WTC11 (cell line): Measurements from ENCODE around the gene SH3GL3.

Experiments used
- ATF1 ChIP-seq: sonication (generic); formaldehyde crosslinking; IDR thresholded peaks from 2 replicates; pipeline ENCODE4 v1.8.1; 2023; ENCODE audit warnings: mild to moderate bottlenecking, moderate library complexity, missing genetic modification reagents
- ATF2 ChIP-seq: sonication (generic); formaldehyde crosslinking; IDR thresholded peaks from 2 replicates; pipeline ENCODE4 v1.8.1; 2022; ENCODE audit warnings: low read depth, missing genetic modification reagents, borderline replicate concordance
- E2F5 ChIP-seq: sonication (generic); formaldehyde crosslinking; IDR thresholded peaks from 2 replicates; pipeline ENCODE4 v1.8.1; 2022; ENCODE audit warnings: mild to moderate bottlenecking, moderate library complexity, missing genetic modification reagents
- JAZF1 ChIP-seq: fragments of 250-450 bp; sonication (Bioruptor Pico); IDR thresholded peaks from 2 replicates; pipeline ENCODE4 v1.9.0; 2021; ENCODE audit warnings: moderate library complexity, mild to moderate bottlenecking, inconsistent platforms
- NR2C2 ChIP-seq: sonication (generic); formaldehyde crosslinking; IDR thresholded peaks from 2 replicates; pipeline ENCODE4 v1.8.0; 2022; ENCODE audit warnings: mild to moderate bottlenecking, missing genetic modification reagents
- NR3C1 ChIP-seq: sonication (generic); formaldehyde crosslinking; conservative IDR thresholded peaks from 2 replicates; pipeline ENCODE4 v1.8.1; 2023; ENCODE audit warnings: low read depth, mild to moderate bottlenecking, missing genetic modification reagents
- RELA ChIP-seq: sonication (generic); formaldehyde crosslinking; IDR thresholded peaks from 2 replicates; pipeline ENCODE4 v1.8.1; 2022; ENCODE audit warnings: missing genetic modification reagents, mild to moderate bottlenecking, borderline replicate concordance
- SP1 ChIP-seq: sonication (generic); formaldehyde crosslinking; conservative IDR thresholded peaks from 2 replicates; pipeline ENCODE4 v1.8.1; 2022; ENCODE audit warnings: missing genetic modification reagents
- USF1 ChIP-seq: sonication (generic); formaldehyde crosslinking; IDR thresholded peaks from 2 replicates; pipeline ENCODE4 v1.8.0; 2022; ENCODE audit warnings: mild to moderate bottlenecking, missing genetic modification reagents
- ZNF121 ChIP-seq: sonication (generic); formaldehyde crosslinking; IDR thresholded peaks from 2 replicates; pipeline ENCODE4 v1.8.0; 2023; ENCODE audit warnings: missing genetic modification reagents
- ZNF317 ChIP-seq: sonication (generic); formaldehyde crosslinking; IDR thresholded peaks from 2 replicates; pipeline ENCODE4 v1.8.1; 2023; ENCODE audit warnings: low read depth, mild to moderate bottlenecking, moderate library complexity, missing genetic modification reagents, borderline replicate concordance
- ZSCAN18 ChIP-seq: fragments of 250-450 bp; sonication (Bioruptor Pico); IDR thresholded peaks from 2 replicates; pipeline ENCODE4 v2.1.2; 2022; ENCODE audit warnings: mild to moderate bottlenecking, moderate library complexity
- TF ChIP-seq, protein P1 (sequence below): fragments of 200-600 bp; IDR thresholded peaks from 2 replicates; pipeline ENCODE4 v1.8.0; 2022; ENCODE audit warnings: antibody characterized with exemption
- TF ChIP-seq, protein P2 (sequence below): sonication (generic); formaldehyde crosslinking; conservative IDR thresholded peaks from 2 replicates; pipeline ENCODE4 v1.8.1; 2022; ENCODE audit warnings: mild to moderate bottlenecking, missing genetic modification reagents

DNA sequence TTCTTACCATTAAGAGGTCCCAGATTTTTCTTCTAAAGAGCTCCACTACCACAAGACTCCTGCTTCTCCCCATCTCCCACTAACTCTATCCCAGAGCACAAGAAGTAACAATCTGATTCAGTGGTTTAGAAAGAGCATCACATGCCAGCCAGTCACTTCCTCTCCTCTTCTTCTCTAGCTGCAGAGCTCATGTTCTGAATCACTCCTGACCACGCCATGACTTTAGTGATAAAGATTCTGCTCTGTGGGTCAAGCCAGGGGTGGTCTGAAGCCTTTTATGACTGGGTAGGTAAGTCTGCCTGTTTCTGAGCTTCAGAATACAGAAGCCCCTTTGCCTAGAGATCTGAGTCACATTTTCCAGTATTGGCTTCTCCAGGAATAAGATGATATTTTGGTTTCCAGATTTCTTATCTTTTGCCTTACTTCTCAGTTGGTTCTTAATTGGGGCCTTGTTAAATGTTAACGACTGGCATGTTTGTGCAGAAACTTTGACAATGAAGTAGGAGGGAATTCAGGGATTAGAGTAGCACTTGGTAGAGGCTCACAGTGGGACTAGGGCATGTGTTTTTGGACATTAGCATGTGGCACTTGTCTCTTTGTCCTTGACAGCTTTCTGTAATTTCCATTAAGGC, 179.1 kb downstream of the SH3GL3 start:
- no peak for TF ChIP-seq ZSCAN18 (CRISPR knock-in tag)
- TF ChIP-seq ZNF121 (CRISPR knock-in tag), result no peak
- TF ChIP-seq, protein P1, sequence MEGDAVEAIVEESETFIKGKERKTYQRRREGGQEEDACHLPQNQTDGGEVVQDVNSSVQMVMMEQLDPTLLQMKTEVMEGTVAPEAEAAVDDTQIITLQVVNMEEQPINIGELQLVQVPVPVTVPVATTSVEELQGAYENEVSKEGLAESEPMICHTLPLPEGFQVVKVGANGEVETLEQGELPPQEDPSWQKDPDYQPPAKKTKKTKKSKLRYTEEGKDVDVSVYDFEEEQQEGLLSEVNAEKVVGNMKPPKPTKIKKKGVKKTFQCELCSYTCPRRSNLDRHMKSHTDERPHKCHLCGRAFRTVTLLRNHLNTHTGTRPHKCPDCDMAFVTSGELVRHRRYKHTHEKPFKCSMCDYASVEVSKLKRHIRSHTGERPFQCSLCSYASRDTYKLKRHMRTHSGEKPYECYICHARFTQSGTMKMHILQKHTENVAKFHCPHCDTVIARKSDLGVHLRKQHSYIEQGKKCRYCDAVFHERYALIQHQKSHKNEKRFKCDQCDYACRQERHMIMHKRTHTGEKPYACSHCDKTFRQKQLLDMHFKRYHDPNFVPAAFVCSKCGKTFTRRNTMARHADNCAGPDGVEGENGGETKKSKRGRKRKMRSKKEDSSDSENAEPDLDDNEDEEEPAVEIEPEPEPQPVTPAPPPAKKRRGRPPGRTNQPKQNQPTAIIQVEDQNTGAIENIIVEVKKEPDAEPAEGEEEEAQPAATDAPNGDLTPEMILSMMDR, result no peak
- TF ChIP-seq, protein P2, sequence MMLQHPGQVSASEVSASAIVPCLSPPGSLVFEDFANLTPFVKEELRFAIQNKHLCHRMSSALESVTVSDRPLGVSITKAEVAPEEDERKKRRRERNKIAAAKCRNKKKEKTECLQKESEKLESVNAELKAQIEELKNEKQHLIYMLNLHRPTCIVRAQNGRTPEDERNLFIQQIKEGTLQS, result no peak
- no peak for TF ChIP-seq ZNF317 (CRISPR knock-in tag)
- no peak for TF ChIP-seq NR2C2 (CRISPR knock-in tag)
- no peak for TF ChIP-seq E2F5
- TF ChIP-seq RELA (CRISPR knock-in tag), result no peak
- no peak for TF ChIP-seq ATF1
- no peak for TF ChIP-seq USF1 (CRISPR knock-in tag)
- no peak for TF ChIP-seq NR3C1 (CRISPR knock-in tag)
- no peak for TF ChIP-seq JAZF1 (CRISPR knock-in tag)
- no peak for TF ChIP-seq ATF2 (CRISPR knock-in tag)
- no peak for TF ChIP-seq SP1 (CRISPR knock-in tag)
